ENCODE results near the gene GPD1. TPM values are rescaled to one million over a fixed set of nuclear protein-coding genes. Genes with fewer than 3 reads are reported as not detected.

Gene GPD1
- total and polyA plus RNA-seq, 8 donors = 0.58 to 9.5 (median 1.7) TPM

DNA sequence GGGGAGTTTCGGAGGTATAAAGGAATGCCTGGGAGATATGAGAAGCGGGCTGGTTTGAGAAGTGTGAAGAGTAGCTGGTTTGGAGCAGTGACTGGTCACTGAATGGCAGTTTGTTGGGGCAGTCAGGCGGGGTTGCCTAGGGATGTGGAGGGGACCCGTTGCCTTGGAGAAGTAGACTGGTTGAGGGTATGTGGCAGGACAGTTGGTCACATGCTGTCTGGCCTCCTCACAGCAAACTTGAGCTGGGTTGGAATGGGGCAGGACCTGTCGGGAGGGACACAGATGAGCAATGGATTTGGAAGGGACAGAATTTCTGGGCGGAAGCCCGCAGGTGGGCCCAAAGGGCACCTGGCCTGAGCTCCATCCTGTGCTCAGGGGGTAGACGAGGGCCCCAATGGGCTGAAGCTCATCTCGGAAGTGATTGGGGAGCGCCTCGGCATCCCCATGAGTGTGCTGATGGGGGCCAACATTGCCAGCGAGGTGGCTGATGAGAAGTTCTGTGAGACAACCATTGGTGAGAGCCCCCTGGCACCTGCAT is 2.2 kb downstream of the GPD1 start:
- DNase-seq = no peak
- Histone ChIP-seq H3K9me3 (no peaks in the 10 kb centered on the region), H3K27me3 (no peaks in the 10 kb centered on the region), H3K4me3 (no peak overlapping the region), H3K4me1 (peaks cover 29 to 50% (median 41%) of the 10 kb centered on the region in 4 donors), H3K27ac (no peak overlapping the region), H3K36me3 (peaks cover 0 to 9% (median 4%) of the 10 kb centered on the region in 4 donors)
- 94 to 97% (median 95%) methylated on average over 12 of the region's 12 CpGs for WGBS, 5 donors
- TF ChIP-seq POLR2AphosphoS5 (IDR thresholded peaks at IDR 0.05) (no peak), POLR2A (IDR thresholded peaks at IDR 0.05) (no peak), EP300 (IDR thresholded peaks at IDR 0.05) (no peak)
- TF ChIP-seq, protein P1, sequence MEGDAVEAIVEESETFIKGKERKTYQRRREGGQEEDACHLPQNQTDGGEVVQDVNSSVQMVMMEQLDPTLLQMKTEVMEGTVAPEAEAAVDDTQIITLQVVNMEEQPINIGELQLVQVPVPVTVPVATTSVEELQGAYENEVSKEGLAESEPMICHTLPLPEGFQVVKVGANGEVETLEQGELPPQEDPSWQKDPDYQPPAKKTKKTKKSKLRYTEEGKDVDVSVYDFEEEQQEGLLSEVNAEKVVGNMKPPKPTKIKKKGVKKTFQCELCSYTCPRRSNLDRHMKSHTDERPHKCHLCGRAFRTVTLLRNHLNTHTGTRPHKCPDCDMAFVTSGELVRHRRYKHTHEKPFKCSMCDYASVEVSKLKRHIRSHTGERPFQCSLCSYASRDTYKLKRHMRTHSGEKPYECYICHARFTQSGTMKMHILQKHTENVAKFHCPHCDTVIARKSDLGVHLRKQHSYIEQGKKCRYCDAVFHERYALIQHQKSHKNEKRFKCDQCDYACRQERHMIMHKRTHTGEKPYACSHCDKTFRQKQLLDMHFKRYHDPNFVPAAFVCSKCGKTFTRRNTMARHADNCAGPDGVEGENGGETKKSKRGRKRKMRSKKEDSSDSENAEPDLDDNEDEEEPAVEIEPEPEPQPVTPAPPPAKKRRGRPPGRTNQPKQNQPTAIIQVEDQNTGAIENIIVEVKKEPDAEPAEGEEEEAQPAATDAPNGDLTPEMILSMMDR (IDR thresholded peaks at IDR 0.05) = no peak
- intact Hi-C loops (cut with DNase I; ENCODE audit: low total_unique reads) = loop anchor here (10.0 kb wide), 1 partner anchor 69 kb away; no protein-coding TSS in a partner anchor

DNA sequence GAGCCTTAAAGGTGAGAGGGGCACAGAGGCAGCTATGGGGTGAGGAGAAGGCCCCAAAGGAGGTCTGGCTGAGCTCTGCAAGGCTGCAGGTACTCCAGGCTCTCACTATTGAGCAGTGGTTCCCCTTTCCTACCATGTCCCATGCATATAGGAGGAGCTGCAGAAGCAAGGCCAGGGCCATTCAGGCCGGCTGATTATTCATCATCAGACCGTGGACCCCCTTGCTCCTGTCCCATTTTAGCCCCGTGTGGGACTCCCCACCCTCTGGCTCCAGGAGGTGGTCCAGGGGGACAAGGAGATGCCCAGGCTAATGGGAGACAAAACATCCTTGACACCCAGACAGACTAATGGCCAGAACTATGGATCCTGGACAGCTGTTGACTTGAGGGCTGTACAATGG is 3.1 kb downstream of the GPD1 start:
- no peak for DNase-seq
- TF ChIP-seq EP300 (IDR thresholded peaks at IDR 0.05) (no peak), POLR2AphosphoS5 (IDR thresholded peaks at IDR 0.05) (no peak), POLR2A (IDR thresholded peaks at IDR 0.05) (no peak)
- TF ChIP-seq, protein P1 (IDR thresholded peaks at IDR 0.05) = no peak
- Histone ChIP-seq H3K4me3 (no peak overlapping the region), H3K9me3 (no peaks in the 10 kb centered on the region), H3K27me3 (no peaks in the 10 kb centered on the region), H3K27ac (no peak overlapping the region), H3K36me3 (peaks cover 0 to 3% (median under 1%) of the 10 kb centered on the region in 4 donors), H3K4me1 (peaks cover 34 to 54% (median 47%) of the 10 kb centered on the region in 4 donors)
- intact Hi-C loops (cut with DNase I; ENCODE audit: low total_unique reads) = loop anchor here (10.0 kb wide), 1 partner anchor 68 kb away; no protein-coding TSS in a partner anchor
- 74 to 81% (median 76%) methylated on average over 3 of the region's 3 CpGs for WGBS, 5 donors

DNA sequence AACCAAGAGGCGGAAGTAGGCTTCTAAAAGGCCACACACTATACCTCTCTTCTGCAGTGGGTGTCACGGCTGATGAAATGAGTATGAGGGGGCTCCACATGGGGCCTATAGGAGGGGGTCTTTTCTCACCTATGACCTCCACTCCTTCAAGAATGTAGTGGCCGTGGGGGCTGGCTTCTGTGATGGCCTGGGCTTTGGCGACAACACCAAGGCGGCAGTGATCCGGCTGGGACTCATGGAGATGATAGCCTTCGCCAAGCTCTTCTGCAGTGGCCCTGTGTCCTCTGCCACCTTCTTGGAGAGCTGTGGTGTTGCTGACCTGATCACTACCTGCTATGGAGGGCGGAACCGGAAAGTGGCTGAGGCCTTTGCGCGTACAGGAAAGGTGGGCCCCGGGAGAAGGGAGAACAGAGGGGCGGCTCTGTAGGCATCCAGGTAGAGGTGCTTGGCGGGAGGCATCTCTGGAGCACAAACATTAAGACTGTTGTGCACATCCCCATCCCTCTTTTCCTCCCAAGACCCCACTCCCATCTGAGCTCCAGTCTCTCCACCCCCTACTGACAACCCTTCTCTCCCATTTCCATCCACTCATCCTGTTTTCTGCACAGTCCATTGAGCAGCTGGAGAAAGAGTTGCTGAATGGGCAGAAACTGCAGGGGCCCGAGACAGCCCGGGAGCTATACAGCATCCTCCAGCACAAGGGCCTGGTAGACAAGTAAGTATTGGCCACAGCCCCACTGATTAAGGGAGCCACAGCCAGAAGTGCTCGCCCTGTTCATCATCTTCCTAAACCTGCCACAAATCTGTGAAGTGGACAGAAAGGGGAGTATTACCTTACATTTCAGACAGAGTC is 3.8 kb downstream of the GPD1 start:
- TF ChIP-seq, protein P1 (IDR thresholded peaks at IDR 0.05) = no peak
- no peak for TF ChIP-seq EP300 (IDR thresholded peaks at IDR 0.05)
- TF ChIP-seq POLR2AphosphoS5 (IDR thresholded peaks at IDR 0.05) = no peak
- TF ChIP-seq POLR2A (IDR thresholded peaks at IDR 0.05) = no peak
- H3K4me3 ChIP-seq = no peak overlapping the region
- no peaks in the 10 kb centered on the region for H3K27me3 ChIP-seq
- 93 to 97% (median 95%) methylated on average over 17 of the region's 17 CpGs for WGBS, 5 donors
- no peak overlapping the region for H3K27ac ChIP-seq
- H3K4me1 ChIP-seq = peaks cover 34 to 51% (median 45%) of the 10 kb centered on the region in 4 donors
- H3K36me3 ChIP-seq = no peaks in the 10 kb centered on the region
- intact Hi-C loops (cut with DNase I; ENCODE audit: low total_unique reads) = loop anchor here (10.0 kb wide), 1 partner anchor 67 kb away; no protein-coding TSS in a partner anchor
- no peaks in the 10 kb centered on the region for H3K9me3 ChIP-seq
- no peak for DNase-seq

DNA sequence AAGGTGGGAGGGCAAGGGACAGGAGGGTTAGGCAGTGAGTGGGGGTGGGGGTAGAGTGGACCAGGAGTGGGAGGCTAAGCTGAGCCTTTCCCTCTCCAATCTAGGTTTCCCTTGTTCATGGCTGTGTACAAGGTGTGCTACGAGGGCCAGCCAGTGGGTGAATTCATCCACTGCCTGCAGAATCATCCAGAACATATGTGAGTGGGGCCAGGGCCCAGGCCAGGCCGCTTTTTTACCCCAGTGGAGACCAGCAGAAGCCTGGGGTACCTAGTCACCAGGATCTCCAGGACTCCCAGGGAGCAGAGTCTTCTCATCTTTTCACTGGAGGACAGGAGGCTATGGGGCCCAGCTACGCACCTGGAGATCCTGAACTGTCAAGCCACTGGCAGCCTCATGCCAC is 5.5 kb downstream of the GPD1 start:
- intact Hi-C loops (cut with DNase I; ENCODE audit: low total_unique reads) = loop anchor here (10.0 kb wide), 1 partner anchor 65 kb away; no protein-coding TSS in a partner anchor
- Histone ChIP-seq H3K27ac (peak overlapping the region; percentile 79 to 99 (median 94)), H3K9me3 (no peaks in the 10 kb centered on the region), H3K36me3 (no peaks in the 10 kb centered on the region), H3K4me3 (no peak overlapping the region), H3K27me3 (no peaks in the 10 kb centered on the region), H3K4me1 (peaks cover 40 to 53% (median 49%) of the 10 kb centered on the region in 4 donors)
- WGBS, 5 donors = 89 to 100% (median 94%) methylated on average over 3 of the region's 3 CpGs
- DNase-seq = no peak
- TF ChIP-seq, protein P1 (IDR thresholded peaks at IDR 0.05) = no peak
- TF ChIP-seq POLR2AphosphoS5 (IDR thresholded peaks at IDR 0.05) (no peak), POLR2A (IDR thresholded peaks at IDR 0.05) (no peak), EP300 (IDR thresholded peaks at IDR 0.05) (no peak)
